ENCODE measurements around the gene MYLK4. TPM values are rescaled to one million over a fixed set of nuclear protein-coding genes. Genes with fewer than 3 reads are reported as not detected.
A peak's percentile ranks its signal among the peaks of the same experiment; 100 is the strongest.

The MYLK4 gene
- total RNA-seq, 2 donors from 2014 or later, result 0.68 to 2.0 TPM

DNA sequence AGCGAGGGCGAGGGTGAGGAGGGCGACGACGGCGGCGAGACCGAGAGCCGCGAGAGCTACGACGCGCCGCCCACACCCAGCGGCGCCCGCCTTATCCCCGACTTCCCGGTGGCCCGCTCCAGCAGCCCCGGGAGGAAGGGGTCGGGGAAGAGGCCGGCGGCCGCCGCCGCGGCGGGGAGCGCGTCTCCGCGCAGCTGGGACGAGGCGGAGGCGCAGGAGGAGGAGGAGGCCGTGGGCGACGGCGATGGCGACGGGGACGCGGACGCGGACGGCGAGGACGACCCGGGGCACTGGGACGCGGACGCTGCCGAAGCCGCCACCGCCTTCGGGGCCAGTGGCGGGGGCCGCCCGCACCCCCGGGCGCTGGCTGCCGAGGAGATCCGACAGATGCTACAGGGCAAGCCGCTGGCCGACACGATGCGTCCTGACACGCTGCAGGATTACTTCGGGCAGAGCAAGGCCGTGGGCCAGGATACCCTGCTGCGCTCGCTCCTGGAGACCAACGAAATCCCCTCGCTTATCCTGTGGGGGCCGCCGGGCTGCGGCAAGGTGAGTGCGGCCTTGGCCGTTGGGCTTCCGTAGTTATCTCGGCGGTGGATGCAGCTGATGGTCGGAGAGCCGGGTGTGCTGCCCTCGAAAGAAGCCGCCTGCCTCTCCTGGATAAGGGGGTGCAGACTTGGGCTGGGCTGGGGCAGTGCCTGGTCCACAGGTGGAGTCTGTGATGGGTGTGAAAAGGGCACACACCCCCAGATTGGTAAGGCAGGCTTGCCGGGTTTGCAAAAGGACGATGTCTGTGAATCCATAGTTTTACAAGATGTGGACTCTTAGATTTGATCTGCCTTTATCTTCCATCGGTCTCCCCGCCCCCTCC lies 15.4 kb upstream of the MYLK4 start:
- H3K4me1 ChIP-seq (ENCODE audit: control insufficient read depth in 1 of 2, low read depth in 2 of 2), result peaks cover 25 to 40% of the 10 kb centered on the region in 2 donors
- H3K36me3 ChIP-seq, result no peaks in the 10 kb centered on the region
- TF ChIP-seq, protein P1, sequence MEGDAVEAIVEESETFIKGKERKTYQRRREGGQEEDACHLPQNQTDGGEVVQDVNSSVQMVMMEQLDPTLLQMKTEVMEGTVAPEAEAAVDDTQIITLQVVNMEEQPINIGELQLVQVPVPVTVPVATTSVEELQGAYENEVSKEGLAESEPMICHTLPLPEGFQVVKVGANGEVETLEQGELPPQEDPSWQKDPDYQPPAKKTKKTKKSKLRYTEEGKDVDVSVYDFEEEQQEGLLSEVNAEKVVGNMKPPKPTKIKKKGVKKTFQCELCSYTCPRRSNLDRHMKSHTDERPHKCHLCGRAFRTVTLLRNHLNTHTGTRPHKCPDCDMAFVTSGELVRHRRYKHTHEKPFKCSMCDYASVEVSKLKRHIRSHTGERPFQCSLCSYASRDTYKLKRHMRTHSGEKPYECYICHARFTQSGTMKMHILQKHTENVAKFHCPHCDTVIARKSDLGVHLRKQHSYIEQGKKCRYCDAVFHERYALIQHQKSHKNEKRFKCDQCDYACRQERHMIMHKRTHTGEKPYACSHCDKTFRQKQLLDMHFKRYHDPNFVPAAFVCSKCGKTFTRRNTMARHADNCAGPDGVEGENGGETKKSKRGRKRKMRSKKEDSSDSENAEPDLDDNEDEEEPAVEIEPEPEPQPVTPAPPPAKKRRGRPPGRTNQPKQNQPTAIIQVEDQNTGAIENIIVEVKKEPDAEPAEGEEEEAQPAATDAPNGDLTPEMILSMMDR (IDR thresholded peaks at IDR 0.05), result no peak
- no peaks in the 10 kb centered on the region for H3K9me3 ChIP-seq
- ATAC-seq (ENCODE audit: insufficient number of reproducible peaks, low FRiP score, low read depth) (no peak), DNase-seq (ENCODE audit: low spot score) (no peak)
- peak overlapping the region; percentile 94 for H3K4me3 ChIP-seq
- H3K27ac ChIP-seq, result peak overlapping the region; percentile 97 to 99
- no peaks in the 10 kb centered on the region for H3K27me3 ChIP-seq (replicated peaks; ENCODE audit: insufficient read depth)

DNA sequence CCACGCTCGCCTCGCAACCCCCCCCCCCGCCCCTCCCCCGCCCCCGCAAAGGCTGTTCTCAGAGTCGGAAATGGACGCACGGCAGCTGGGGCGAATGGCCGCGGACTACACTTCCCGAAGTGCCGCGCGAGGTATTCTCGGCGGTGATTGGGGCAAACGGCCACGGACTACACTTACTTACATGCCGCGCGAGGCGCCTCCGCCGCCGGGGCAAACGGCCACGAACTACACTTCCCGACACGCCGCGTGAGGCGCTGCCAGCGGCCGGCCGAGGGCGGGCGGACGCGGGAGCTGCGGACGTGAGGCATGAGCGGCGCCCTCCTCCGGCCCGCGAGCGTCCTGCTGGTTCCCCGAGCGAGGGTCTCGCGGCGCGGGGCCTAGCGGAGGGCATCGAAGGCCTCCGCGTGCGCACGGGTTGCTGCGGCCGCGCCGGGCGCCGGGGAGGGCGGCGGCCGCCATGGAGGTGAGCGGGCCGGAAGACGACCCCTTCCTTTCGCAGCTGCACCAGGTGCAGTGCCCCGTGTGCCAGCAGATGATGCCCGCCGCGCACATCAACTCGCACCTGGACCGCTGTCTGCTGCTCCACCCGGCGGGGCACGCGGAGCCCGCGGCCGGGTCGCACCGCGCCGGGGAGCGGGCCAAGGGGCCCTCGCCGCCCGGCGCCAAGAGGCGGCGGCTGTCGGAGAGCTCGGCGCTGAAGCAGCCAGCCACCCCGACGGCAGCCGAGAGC lies 14.6 kb upstream of the MYLK4 start, which contains the start of gene WRNIP1:
Gene WRNIP1 (plus strand): TSS at position 228 of the 730 bp plus-strand sequence. CDS start 230 bp downstream, at position 458.
- Histone ChIP-seq H3K27ac (peak within 1 kb of the TSS; percentile 97 to 99), H3K27me3 (replicated peaks; ENCODE audit: insufficient read depth) (no peaks in the 10 kb centered on the region), H3K4me1 (ENCODE audit: control insufficient read depth in 1 of 2, low read depth in 2 of 2) (peaks cover 23 to 32% of the 10 kb centered on the region in 2 donors), H3K9me3 (no peaks in the 10 kb centered on the region), H3K4me3 (peak within 1 kb of the TSS; percentile 94), H3K36me3 (no peaks in the 10 kb centered on the region)
- peak; percentile 97 for DNase-seq (ENCODE audit: low spot score)
- peak; percentile 84 for ATAC-seq (ENCODE audit: insufficient number of reproducible peaks, low FRiP score, low read depth)
- TF ChIP-seq, protein P1 (IDR thresholded peaks at IDR 0.05), result peak; percentile 66

GRCh38 chr6:2764610-2765165 lies 14.0 kb upstream of the MYLK4 start:
- TF ChIP-seq, protein P1 (IDR thresholded peaks at IDR 0.05), result no peak
- no peaks in the 10 kb centered on the region for H3K9me3 ChIP-seq
- peak overlapping the region; percentile 66 for H3K4me3 ChIP-seq
- no peak for DNase-seq (ENCODE audit: low spot score)
- no peaks in the 10 kb centered on the region for H3K27me3 ChIP-seq (replicated peaks; ENCODE audit: insufficient read depth)
- peaks cover 16 to 25% of the 10 kb centered on the region in 2 donors for H3K4me1 ChIP-seq (ENCODE audit: control insufficient read depth in 1 of 2, low read depth in 2 of 2)
- H3K36me3 ChIP-seq, result no peaks in the 10 kb centered on the region
- ATAC-seq (ENCODE audit: insufficient number of reproducible peaks, low FRiP score, low read depth), result peak; percentile 70
- H3K27ac ChIP-seq, result peak overlapping the region; percentile 78 to 89

DNA sequence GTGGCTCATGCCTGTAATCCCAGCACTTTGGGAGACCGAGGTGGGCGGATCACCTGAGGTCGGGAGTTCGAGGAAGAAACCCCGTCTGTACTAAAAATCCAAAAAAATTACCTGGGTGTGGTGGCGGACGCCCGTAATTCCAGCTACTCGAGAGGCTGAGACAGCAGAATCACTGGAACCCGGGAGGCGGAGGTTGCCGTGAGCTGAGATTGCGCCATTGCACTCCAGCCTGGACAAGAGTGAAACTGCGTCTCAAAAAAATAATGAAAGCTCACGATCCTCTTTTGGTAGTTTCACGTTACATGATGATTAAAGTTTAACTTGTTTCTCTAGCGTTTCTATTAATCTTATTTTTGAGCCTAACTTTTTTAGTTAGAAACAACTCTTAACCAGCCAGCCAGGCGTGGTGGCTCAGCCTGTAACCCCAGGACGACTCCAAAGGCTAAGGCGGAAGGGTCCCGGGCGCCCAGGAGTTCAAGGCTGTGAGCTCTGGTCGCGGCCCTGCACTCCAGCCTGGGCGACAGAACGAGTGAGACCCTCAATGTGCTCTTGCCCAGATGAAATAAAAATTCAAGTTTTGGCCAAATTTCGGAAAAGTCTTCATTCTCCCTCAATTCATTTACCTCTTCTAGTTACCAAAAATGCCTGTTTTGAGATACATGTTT lies 13.3 kb upstream of the MYLK4 start:
- ATAC-seq (ENCODE audit: insufficient number of reproducible peaks, low FRiP score, low read depth) (no peak), DNase-seq (ENCODE audit: low spot score) (no peak)
- TF ChIP-seq, protein P1 (IDR thresholded peaks at IDR 0.05), result no peak

More for the DNA sequence above, 13.3 kb upstream of the MYLK4 start:
- H3K27ac ChIP-seq, result peak overlapping the region; percentile 78 to 89
- no peaks in the 10 kb centered on the region for H3K36me3 ChIP-seq
- no peaks in the 10 kb centered on the region for H3K9me3 ChIP-seq
- H3K4me3 ChIP-seq, result peak overlapping the region; percentile 66
- H3K4me1 ChIP-seq (ENCODE audit: control insufficient read depth in 1 of 2, low read depth in 2 of 2), result peaks cover 12 to 19% of the 10 kb centered on the region in 2 donors
- no peaks in the 10 kb centered on the region for H3K27me3 ChIP-seq (replicated peaks; ENCODE audit: insufficient read depth)
